Ammon's horn (tissue), 1 donor: Measurements from ENCODE around the gene ITGA5.

Experiments used
- DNase-seq: peaks from one replicate; pipeline ENCODE4 v3.0.0-alpha.2; 2016; ENCODE audit warnings: low spot score

The ITGA5 gene

GRCh38 chr12:54430471-54431069 is 11.5 kb upstream of the ITGA5 start:
- DNase-seq, result no peak

GRCh38 chr12:54429014-54429471 is 10.0 kb upstream of the ITGA5 start:
- DNase-seq, result no peak

GRCh38 chr12:54428050-54429013 is 9.3 kb upstream of the ITGA5 start:
- no peak for DNase-seq

- DNase-seq, result no peak
These were observed 8.0 kb upstream of the ITGA5 start for GRCh38 chr12:54427106-54427505.

- DNase-seq, result no peak
These were observed 7.6 kb upstream of the ITGA5 start for GRCh38 chr12:54426690-54427089.

- no peak for DNase-seq
These were observed 6.6 kb upstream of the ITGA5 start for GRCh38 chr12:54425702-54426101.

- no peak for DNase-seq
These were observed 5.2 kb upstream of the ITGA5 start for GRCh38 chr12:54424224-54424623.

GRCh38 chr12:54423816-54424150 is 4.7 kb upstream of the ITGA5 start:
- no peak for DNase-seq

- no peak for DNase-seq
These were observed 2.8 kb upstream of the ITGA5 start for GRCh38 chr12:54421879-54422250.

GRCh38 chr12:54421175-54421878 is 2.3 kb upstream of the ITGA5 start:
- DNase-seq, result no peak

- DNase-seq, result no peak
These were observed 1.7 kb upstream of the ITGA5 start for GRCh38 chr12:54420766-54421144.

- no peak for DNase-seq
These were observed 502 bp downstream of the ITGA5 start for GRCh38 chr12:54418441-54419087.

- no peak for DNase-seq
These were observed 1.2 kb downstream of the ITGA5 start for GRCh38 chr12:54417712-54418440.

- no peak for DNase-seq
These were observed 2.1 kb downstream of the ITGA5 start for GRCh38 chr12:54416687-54417603.

GRCh38 chr12:54415221-54415929 is 3.7 kb downstream of the ITGA5 start:
- no peak for DNase-seq

- peak; percentile 59 for DNase-seq
These were observed 5.5 kb downstream of the ITGA5 start for GRCh38 chr12:54413284-54414190.

- DNase-seq, result no peak
These were observed 6.3 kb downstream of the ITGA5 start for GRCh38 chr12:54412786-54413185.

GRCh38 chr12:54412348-54412747 is 6.7 kb downstream of the ITGA5 start:
- DNase-seq, result no peak
